SKM-1 treated with dmso at 0.1 percent for 144 hours (cell line): ENCODE results near the gene WDR54.

ENCODE experiments used
- DNase-seq: peaks from one replicate; lab custom pipeline; 2025; ENCODE audit not compliant: unreplicated experiment; lab: John Stamatoyannopoulos, UW

The WDR54 gene, protein sequence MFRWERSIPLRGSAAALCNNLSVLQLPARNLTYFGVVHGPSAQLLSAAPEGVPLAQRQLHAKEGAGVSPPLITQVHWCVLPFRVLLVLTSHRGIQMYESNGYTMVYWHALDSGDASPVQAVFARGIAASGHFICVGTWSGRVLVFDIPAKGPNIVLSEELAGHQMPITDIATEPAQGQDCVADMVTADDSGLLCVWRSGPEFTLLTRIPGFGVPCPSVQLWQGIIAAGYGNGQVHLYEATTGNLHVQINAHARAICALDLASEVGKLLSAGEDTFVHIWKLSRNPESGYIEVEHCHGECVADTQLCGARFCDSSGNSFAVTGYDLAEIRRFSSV

DNA sequence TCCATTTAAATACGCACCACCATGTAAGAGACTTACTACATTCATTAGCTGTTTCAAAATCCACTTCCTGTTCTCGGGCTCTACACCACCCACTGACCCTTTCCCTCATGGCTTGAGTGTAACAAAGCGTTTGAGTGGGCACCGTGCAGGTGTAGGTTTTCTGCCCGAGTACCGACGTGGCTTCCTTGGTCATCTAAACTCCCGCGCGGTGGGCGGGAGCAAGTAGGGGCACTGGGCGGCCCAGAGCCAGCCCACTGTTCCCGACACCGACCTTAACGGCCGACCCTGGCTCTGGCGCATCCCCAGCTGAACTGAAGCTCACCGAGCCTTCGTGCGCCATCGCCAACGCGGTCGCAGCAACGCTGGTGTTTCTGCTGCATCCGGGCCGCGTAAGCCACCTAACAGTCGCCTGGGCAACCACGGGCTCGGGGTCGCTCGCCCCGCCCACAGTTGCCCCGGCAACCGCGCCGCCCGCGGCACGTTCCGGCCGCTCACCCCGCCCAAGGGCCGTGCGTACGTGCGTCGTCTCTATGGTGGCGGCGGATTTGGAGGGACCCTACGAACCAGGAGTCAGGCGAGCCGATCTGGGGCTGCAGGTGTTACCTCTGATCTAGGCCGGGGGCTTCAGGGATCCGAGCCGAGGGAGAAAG lies at the start of gene WDR54, which contains the start of gene C2orf81:
Gene WDR54 (plus strand): TSS at position 510 of the 650 bp plus-strand sequence. CDS start 424 bp downstream, outside the sequence.
Gene C2orf81 (minus strand): TSS at position 399 of the 650 bp plus-strand sequence. CDS start 59 bp downstream, at position 340.
- peak; percentile 73 for DNase-seq

DNA sequence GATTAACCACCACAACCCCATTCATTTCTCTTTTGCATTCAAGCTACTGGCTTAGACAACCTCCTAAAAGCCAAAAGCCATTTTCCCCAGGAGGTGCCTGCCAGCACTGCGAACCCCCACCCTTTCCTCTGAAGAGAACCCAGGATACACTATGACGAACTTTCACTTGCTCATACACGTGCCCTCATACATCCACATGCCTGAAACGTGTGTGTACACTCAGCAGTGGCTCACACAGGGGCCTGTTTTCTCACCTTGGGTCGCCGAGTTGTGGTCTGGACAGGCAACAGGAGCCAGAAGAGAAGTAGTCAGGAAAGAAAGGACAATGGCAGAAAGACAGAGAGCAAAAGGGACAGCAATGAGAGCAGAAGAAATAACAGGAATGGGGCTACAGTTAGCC lies 48.9 kb upstream of the WDR54 start:
- DNase-seq: no peak

DNA sequence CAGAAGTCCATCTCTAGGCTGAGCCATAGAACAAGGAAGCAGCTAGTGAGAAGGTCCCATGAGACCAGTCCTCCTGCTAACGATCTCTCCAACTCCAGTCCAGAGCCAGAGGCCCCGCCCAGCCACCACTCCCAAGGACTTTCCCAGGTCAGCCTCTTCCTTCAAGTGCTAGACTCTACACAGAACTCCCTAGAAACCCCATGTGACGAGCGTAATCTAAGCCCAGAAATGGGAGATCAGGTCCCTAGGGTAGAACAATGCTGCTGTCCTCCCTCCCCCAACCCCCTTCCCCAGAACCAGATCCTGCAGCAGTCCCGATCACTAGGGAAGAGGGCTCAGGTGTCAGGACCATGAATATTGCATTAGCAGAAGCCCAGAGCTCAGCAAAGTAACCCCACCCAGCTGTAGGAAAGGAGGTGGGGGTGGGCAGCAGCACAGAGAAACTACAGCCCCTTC lies 48.3 kb upstream of the WDR54 start:
- DNase-seq: no peak

DNA sequence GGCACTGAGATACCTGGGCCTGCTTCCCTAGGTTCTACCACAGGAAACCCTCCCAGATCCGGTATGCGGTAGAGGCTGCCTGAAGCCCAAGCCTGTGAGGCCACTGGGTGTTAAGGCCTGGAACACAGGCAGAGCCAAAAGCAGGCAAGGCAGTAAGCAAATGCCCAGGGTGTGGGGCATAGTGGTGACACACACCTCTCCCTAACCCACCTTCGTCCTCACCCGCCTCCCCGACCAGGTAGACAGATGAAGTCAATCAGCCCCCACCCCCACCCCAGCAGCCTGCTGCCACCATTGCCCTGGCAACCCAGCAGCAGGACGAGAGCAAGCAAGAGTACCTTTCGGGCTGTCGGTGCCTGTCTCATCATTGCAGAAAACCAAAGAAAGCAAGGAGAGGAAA lies 47.5 kb upstream of the WDR54 start:
- no peak for DNase-seq

DNA sequence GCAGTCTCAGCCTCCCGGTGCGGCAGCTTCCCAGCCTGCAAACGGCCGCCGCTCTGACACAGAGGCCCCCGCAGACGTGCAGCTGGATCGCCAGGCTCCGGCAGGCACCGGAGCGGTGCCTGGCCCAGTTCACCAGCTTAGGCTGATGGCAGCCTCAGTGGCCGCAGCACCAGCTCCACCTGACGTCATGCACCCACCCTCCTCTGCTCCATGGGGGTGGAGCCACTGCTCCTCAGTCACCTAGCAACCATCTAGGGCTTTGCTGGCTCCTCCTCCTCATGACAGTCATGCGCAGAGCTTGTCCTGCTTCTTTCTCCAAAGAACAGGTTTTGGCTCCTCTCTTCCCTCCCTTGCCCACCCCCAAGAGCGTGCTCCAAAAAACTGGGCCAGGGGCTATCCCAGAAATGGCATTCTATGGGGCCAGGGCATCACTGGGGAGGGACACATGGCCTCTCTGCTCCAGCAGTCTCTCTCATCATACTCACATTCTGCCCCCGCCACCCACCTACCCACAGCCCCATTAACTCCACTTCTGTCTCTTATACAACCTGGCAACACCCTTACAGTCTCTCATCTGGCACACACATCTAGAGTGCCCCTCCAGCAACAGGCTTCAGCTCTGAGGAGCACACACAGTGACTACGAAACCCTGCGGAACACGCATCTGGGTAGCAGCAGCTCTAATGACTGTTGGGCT lies 46.9 kb upstream of the WDR54 start:
- no peak for DNase-seq

DNA sequence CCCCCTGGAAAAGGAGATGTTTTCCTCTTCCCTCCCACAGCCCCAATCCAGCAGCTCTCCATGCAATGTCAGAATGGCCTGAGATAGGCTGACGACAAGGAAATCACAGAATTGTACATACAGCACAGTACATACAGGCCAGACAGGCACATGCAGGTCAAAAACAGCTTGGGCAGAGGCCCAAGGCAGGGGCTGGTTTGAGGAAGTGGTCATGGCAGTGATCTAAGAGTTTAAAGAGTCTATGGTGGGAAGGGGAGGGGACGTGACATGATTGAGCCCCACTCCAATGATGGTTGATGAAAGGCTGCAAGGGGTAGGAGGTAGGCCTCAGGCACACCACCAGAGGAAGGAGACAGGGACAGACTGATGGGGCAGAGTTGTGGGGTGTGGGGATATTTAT lies 45.7 kb upstream of the WDR54 start:
- peak; percentile 2 for DNase-seq

DNA sequence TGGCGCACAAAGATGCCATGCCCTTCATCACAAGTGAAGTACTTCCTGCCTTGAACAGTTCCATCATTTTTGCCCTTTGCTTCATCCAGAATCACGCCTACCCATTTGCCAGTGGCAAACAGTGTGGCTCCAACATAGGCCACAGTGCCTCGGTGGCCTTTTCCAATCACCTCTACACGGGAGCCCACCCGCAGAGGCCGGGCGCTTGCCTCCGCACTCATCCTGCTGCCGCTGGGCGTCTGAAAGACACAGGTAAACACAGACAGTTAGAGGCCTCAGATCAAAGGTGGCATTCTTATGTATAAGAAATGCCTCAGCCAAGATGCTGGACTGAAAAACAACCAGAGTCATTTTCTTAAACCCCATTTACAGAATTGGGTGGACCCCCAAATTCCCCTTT lies 43.5 kb upstream of the WDR54 start:
- DNase-seq: no peak

DNA sequence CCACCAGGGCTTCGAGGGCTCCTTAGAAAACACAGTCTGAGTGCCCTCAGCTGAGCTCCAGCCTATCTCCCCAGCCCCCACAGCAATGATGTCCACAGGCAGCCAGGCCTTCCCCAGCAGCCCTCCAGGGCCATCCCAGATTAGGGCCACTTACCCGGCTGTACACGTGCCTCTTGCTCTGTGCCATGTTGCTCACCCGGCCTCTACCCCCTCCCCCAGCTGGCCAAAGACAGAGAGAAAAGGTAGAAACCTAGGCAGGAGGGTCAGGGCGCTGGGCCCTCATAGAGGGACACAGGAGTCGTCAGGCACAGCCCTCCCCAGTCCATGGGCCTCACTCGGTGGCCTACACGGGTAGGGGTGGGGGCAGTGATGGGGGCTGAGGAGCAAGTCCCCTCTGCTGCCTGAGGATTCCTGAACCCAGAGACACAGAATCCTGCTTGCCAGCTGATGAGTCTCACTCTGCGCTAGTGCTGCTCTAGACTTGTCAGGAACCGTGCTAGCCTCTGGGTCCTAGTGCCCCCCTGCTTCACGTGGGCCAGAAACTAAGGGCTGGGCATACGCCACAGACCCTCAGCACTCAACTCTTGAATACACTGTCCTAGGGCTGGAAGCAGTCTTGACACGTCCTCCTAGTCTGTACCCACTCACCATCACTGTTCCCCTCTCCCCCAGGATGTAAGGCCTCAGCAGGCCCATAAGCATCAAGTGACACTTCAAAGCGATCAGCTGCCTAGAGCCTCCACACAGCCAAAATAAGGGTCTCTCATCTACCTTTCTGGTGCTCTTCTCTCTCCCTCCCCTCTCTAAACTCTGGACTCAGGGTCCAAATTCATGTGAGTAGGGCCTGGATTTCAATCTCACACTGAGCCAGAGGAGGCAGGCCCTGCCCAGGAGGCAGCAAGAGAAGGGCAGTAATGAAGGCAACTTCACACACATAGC lies 41.4 kb upstream of the WDR54 start, which contains the start of gene DCTN1:
Gene DCTN1 (minus strand): TSS at position 461 of the 939 bp plus-strand sequence. CDS start 274 bp downstream, at position 187.
- DNase-seq: no peak

DNA sequence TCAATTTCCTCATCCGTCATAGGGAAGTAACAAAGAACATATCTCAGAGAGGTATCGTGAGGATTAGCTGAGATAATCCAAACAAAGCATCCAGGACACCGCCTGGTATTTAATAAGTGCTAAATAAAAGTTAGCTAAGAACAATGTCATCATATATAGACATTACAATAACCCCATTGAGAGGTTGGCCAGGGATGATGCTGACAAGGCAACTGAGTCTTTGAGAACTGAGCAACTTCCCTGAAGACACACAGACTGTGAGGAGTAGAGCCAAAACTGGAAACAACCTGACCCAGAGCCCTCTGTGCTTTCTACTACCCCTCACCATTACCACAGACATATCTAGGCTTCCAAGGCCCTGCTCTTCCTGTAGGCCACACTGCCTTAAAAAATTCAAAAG lies 39.8 kb upstream of the WDR54 start:
- peak; percentile 69 for DNase-seq

DNA sequence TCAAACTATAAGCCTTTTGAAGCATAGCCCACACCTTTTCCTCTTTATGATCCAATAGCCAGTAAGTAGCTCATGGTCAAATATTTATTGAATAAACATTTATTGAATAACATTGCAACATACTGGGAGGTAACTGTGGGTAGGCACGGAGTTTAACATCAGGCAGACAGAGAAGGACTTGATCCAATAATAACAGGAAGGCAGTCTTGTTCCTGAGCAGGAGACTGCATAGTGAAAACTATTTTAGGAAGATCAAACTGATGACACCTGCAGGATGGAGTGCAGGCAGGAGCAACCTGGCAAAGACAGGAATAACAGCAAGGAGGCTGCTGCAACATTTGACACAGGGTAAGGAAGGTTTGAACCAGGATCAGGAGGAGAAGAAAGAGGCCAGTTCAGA lies 38.3 kb upstream of the WDR54 start:
- no peak for DNase-seq

DNA sequence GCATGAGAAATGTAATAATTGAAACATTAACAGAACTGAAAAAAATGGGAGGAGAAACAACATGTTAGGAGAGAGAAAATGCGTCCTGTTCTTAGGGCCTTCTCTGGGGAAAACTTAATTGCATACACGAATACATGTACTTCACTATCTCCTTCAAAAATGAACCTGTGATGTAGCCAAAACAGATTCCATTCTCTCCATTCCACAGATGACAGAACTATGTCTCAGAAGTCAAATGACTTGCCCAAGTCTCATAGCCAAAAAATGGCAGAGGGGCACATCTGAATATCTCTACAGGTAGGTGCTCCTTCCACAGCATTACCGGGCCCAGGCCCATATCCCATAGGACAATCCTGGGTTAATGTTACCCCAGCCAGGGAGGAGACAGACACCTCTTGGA lies 37.5 kb upstream of the WDR54 start:
- no peak for DNase-seq

DNA sequence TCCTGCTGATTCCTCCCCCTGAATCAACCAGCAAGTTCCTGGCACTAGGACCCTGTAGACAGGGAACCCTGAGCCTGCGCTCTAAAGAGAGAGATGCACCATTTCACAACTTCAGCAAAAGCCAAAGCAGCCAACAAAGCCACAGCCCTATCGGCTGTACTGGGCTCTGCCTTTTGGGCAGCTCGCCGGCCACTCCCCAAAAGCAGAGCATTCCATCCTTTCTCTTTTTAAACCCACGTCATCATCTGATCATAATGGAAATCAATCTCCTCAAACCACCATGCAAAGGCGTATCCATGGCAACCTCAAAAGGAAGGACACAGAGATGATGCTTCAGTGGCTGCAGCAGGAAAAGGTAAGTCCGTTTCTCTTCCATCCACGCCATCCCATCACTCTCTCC lies 36.1 kb upstream of the WDR54 start:
- DNase-seq: no peak

DNA sequence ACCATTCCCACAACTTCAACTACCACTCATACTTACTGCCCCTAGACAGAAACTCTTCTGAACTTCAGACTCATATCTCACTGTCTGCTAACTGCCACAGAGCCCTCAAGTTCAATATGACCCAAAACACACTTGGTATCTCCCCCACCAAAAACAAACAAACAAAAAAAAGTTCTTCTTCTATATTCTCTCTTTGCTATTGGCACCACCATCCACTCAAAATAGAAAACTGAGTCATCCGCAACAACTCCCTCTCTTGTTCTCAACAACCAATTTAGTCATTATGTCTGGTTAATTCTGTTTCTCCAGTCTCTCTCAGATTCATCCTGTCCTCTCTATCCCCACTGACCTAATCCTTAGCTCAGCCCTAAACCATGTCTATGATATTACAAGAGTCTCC lies 34.2 kb upstream of the WDR54 start:
- DNase-seq: no peak

DNA sequence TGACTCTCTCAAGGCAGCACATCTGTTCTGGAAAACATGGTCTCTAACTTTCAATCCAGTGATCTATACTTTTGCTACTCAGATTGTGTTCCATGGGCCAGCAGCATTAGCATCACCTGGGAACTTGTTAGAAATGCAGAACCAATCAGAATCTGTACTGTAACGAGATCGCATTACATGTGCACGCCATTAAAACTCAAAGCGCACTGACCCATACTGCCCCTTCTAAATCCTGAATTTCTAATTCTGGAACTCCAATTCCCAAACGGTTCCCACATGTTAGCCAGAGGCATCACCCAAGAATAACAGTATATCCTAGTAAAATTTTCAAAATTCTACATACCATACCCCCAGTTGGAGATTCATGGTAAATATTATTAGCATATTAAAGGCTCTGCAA lies 30.9 kb upstream of the WDR54 start:
- no peak for DNase-seq

DNA sequence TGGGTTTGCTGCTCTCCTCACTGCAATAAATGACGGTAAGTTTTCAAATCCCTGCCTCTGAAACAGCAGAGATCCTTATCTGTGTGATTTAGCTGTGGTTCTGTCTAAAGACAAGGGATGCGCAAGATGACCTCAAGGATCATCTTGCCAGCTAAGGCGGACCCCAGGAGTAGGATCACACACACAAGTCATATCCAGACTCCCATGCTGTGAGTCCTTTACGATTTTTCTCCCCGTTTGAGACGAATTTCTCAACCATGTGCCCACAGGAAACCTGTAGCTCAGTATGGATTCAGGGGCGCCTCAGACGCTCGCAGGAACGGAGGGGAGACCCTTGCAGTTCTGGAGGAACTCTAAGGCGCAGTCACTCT lies 30.3 kb upstream of the WDR54 start:
- DNase-seq: no peak

DNA sequence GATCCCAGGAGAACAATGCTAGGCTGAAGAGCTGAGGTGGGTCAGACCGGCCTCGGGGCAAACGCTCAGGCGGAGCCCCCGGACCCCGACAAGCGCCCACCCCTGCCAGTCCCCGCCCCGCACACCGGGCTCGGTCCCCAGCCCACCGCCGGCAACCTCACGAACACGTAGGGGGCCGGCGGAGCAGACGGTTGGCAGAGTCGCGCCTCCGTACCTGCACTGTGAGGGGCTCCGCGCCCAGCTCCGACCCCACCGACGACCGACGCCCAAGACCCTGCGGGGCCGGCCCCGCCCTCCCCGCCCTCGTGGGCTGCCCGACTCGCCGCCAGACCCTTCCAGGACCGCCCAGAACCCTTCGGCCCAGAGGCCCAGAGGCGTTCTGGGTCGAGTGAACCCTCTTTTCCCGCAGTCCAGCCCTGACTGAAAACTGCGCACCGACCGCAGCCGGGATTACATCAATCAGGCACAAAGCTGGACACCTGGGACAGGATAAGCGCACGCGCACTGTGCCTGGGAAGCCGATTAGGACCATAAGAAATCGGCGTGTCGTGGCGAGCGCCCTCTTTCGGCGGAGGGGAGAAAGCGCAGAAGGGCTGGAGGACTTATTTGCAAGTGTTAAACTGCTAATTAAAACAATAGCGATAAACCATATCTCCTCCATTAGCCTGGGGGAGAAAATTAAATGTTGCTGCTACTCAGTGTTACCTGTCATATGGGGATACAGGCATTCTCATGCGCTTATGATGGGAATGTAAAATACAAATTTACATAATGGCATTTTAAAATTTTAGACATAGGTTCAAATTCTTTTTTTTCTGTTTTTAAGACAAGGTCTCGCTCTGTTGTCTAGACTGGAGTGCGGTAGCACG lies 29.7 kb upstream of the WDR54 start:
- peak; percentile 78 for DNase-seq

DNA sequence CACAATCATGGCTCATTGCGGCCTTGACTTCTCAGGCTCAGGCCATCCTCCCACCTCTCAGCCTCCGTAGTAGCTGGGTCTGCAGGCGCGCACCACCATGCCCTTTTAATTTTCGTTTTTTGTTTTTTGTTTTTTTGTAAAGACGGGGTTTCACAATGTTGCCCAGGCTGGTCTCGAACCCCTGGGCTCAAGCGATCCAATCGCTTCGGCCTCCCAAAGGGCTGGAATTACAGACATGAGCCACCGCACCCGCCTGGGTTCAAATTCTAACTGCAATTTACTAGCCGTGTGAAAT lies 29.1 kb upstream of the WDR54 start:
- no peak for DNase-seq

DNA sequence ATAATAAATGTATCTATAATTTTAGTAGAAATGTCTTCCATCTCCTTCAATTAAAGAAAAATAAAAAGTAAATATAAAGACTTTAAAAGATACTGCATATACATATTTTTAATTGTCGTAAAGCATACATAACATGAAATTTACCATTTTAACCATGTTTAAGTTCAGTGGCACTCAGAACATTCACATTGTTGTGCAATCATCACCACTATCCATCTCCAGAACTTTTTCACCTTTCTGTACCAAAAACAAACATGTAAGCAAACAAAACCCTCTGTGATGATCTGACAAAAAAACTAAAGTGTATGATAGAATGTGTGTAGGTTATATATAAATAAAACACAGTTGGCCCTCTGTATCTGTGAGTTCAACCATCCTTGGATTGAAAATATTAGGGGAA lies 28.0 kb upstream of the WDR54 start:
- DNase-seq: no peak

DNA sequence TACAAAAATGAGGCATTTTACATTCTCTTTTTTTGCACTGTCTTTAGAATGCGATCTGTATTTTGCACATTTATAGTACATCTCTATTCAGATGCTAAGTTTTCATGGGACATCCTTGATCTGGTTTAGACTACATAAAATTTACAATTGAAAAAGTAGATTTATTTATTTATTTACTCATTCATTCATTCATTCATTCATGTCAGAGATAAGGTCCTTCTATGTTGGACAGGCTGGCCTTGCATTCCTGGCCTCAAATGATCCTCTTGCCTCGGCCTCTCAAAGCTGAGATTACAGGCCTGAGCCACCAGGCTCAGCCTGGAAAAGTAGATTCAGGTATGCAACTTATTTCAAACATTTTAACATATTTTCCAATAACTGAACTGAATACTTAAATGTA lies 25.4 kb upstream of the WDR54 start:
- no peak for DNase-seq

DNA sequence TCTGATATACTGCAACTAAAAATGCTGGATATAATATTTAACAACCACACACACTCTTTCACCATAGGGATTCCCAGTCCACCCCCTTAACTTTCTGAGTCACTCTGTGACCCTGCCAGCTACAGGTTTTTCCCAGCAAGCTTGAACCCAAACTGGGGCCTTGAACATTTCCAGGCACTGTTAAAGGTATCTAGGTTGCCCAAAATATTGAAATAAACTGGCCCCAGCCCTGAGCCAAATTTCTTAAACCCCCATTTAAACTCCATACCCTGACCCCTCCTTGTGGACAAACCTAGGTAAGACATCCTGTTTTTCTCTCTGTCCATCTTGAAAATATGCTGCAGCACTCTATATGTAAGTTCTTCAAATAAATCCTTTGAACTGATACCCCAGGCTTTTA lies 21.7 kb upstream of the WDR54 start:
- DNase-seq: peak; percentile 21
